ENCODE results near the gene FAM184B.
A peak's percentile ranks its signal among the peaks of the same experiment; 100 is the strongest.

The FAM184B gene

GRCh38 chr4:17771284-17771908 lies 10.0 kb downstream of the FAM184B start:
- DNase-seq, result peak; percentile 36

- no peak for DNase-seq
Measured at GRCh38 chr4:17770845-17771244, 10.6 kb downstream of the FAM184B start.

GRCh38 chr4:17769406-17770174 lies 11.8 kb downstream of the FAM184B start:
- DNase-seq, result no peak

GRCh38 chr4:17766826-17767458 lies 14.5 kb downstream of the FAM184B start:
- DNase-seq, result no peak

GRCh38 chr4:17765514-17766286 lies 15.7 kb downstream of the FAM184B start:
- no peak for DNase-seq

- DNase-seq, result no peak
Measured at GRCh38 chr4:17763931-17764330, 17.5 kb downstream of the FAM184B start.

- no peak for DNase-seq
Measured at GRCh38 chr4:17763416-17763815, 18.0 kb downstream of the FAM184B start.

- no peak for DNase-seq
Measured at GRCh38 chr4:17762726-17763125, 18.7 kb downstream of the FAM184B start.

GRCh38 chr4:17761062-17761461 lies 20.4 kb downstream of the FAM184B start:
- DNase-seq, result no peak

GRCh38 chr4:17760626-17761025 lies 20.8 kb downstream of the FAM184B start:
- DNase-seq, result no peak

GRCh38 chr4:17758485-17758884 lies 22.9 kb downstream of the FAM184B start:
- DNase-seq, result peak; percentile 75

GRCh38 chr4:17757621-17758020 lies 23.8 kb downstream of the FAM184B start:
- DNase-seq, result no peak

GRCh38 chr4:17753646-17754045 lies 27.8 kb downstream of the FAM184B start:
- no peak for DNase-seq

GRCh38 chr4:17740702-17741101 lies 40.7 kb downstream of the FAM184B start:
- no peak for DNase-seq

- DNase-seq, result no peak
Measured at GRCh38 chr4:17736484-17736883, 44.9 kb downstream of the FAM184B start.

- no peak for DNase-seq
Measured at GRCh38 chr4:17726911-17727310, 54.5 kb downstream of the FAM184B start.

- DNase-seq, result no peak
Measured at GRCh38 chr4:17723648-17724047, 57.8 kb downstream of the FAM184B start.

- no peak for DNase-seq
Measured at GRCh38 chr4:17722356-17722700, 59.1 kb downstream of the FAM184B start.

- no peak for DNase-seq
Measured at GRCh38 chr4:17721496-17722355, 59.7 kb downstream of the FAM184B start.

GRCh38 chr4:17719106-17719505 lies 62.3 kb downstream of the FAM184B start:
- no peak for DNase-seq

GRCh38 chr4:17718471-17718870 lies 63.0 kb downstream of the FAM184B start:
- no peak for DNase-seq

- DNase-seq, result no peak
Measured at GRCh38 chr4:17717301-17717700, 64.1 kb downstream of the FAM184B start.
